Spleen (tissue), 3 donors: ENCODE data around the gene TMEM184A.

Experiments
- POLR2A ChIP-seq, 3 donors: fragments of 450-650 bp; IDR thresholded peaks; one replicate each; pipeline ENCODE4 v1.5.1; 2017; ENCODE audit warnings: antibody characterized with exemption in 3 of 3, mild to moderate bottlenecking in 1 of 3
- POLR2AphosphoS5 ChIP-seq, 3 donors: sonication (generic); formaldehyde crosslinking; IDR thresholded peaks; one replicate each; pipeline ENCODE4 v1.5.1; 2017; ENCODE audit warnings: antibody characterized with exemption in 3 of 3

GRCh38 chr7:1512781-1513656 is 43.0 kb downstream of the TMEM184A start:
- TF ChIP-seq POLR2AphosphoS5 (IDR thresholded peaks at IDR 0.05) (peak; percentile 33 to 78 (median 68)), POLR2A (IDR thresholded peaks at IDR 0.05) (no peak)
